K562 (cell line): ENCODE results near the gene MIP. TPM values are rescaled to one million over a fixed set of nuclear protein-coding genes. Genes with fewer than 3 reads are reported as not detected.

ENCODE experiments used
- COPS2 ChIP-seq: fragments of 450-650 bp; conservative IDR thresholded peaks from 2 replicates; pipeline ENCODE4 v1.6.1; 2016; ENCODE audit warnings: mild to moderate bottlenecking, moderate library complexity
- CREM ChIP-seq: IDR thresholded peaks from 2 replicates; pipeline ENCODE4 v1.6.1; 2014; ENCODE audit warnings: antibody characterized with exemption, low read depth
- ETV5 ChIP-seq: sonication (generic); formaldehyde crosslinking; IDR thresholded peaks from 2 replicates; pipeline ENCODE4 v1.4.0; 2020; ENCODE audit warnings: low read depth, mild to moderate bottlenecking, missing genetic modification reagents
- FOXP1 ChIP-seq: sonication (generic); formaldehyde crosslinking; IDR thresholded peaks from 2 replicates; pipeline ENCODE4 v1.8.0; 2022; ENCODE audit warnings: mild to moderate bottlenecking, missing genetic modification reagents
- KDM5B ChIP-seq: fragments of 200-600 bp; sonication (generic); IDR thresholded peaks from 2 replicates; pipeline ENCODE4 v1.6.1; 2012; ENCODE audit warnings: low read depth, mild to moderate bottlenecking, moderate library complexity, low read length, control low read depth, inconsistent platforms; ENCODE audit not compliant: insufficient replicate concordance
- NFYB ChIP-seq: IDR thresholded peaks from 2 replicates; pipeline ENCODE4 v1.6.1; 2011; ENCODE audit warnings: mild to moderate bottlenecking, moderate library complexity; ENCODE audit not compliant: insufficient read length; ENCODE audit errors: extremely low read depth
- PTBP1 ChIP-seq: fragments of 200-400 bp; formaldehyde crosslinking; IDR thresholded peaks from 2 replicates; pipeline ENCODE4 v1.6.1; 2017; ENCODE audit warnings: low read depth, low read length
- ZNF282 ChIP-seq: sonication (generic); formaldehyde crosslinking; IDR thresholded peaks from 2 replicates; pipeline ENCODE4 v1.8.1; 2023; ENCODE audit warnings: missing genetic modification reagents
- polyA plus RNA-seq, 8 experiments: library from polyadenylated mRNA; depleted of rRNA in 4 of 8; stranded (reverse) in 5 of 8; unstranded in 3 of 8; fragments of >200 nt; fragmentation: Nextera tagmentation in 2 of 8; fragmentation: Illumina TruSeq in 1 of 8; extraction: Ambion mirVana in 2 of 8; extraction: Trizol in 1 of 8; gene quantifications; 2 replicates each; pipeline versions ENCODE4 v1.2.1 to v1.2.3, GENCODE V29; 2011 to 2014; ENCODE audit warnings: inconsistent platforms in 1 of 8, missing spikeins in 1 of 8
- total RNA-seq, 7 experiments: library from RNA; depleted of rRNA in 6 of 7; stranded (reverse); fragments of >200 nt in 6 of 7; fragmentation: Illumina TruSeq in 2 of 7; extraction: Trizol in 2 of 7; gene quantifications; 2 replicates each; pipeline versions ENCODE4 v1.2.1 to v1.2.3, GENCODE V29; 2011 to 2021; ENCODE audit warnings: low replicate concordance in 1 of 7
- TF ChIP-seq, protein P1 (sequence below), 2 experiments: fragments of 450-650 bp; formaldehyde crosslinking in 1 of 2; IDR thresholded peaks; 2 replicates each; pipeline versions ENCODE4 v1.4.0 to v1.6.1; 2014 to 2020; ENCODE audit warnings: mild to moderate bottlenecking in 2 of 2, borderline replicate concordance in 1 of 2, low read depth in 1 of 2
- TF ChIP-seq, protein P2 (sequence below): fragments of 250-450 bp; sonication (Bioruptor Pico); IDR thresholded peaks from 2 replicates; pipeline ENCODE4 v1.5.0; 2021
- TF ChIP-seq, protein P3 (sequence below): fragments of 450-650 bp; formaldehyde crosslinking; IDR thresholded peaks from 2 replicates; pipeline ENCODE4 v1.4.0; 2022; ENCODE audit warnings: missing genetic modification characterization
- TF ChIP-seq, protein P4 (sequence below): fragments of 450-650 bp; formaldehyde crosslinking; IDR thresholded peaks from 2 replicates; pipeline ENCODE4 v1.4.0; 2020; ENCODE audit warnings: mild to moderate bottlenecking, moderate library complexity
- TF ChIP-seq, protein P5 (sequence below): sonication (generic); formaldehyde crosslinking; IDR thresholded peaks from 2 replicates; pipeline ENCODE4 v1.8.1; 2022; ENCODE audit warnings: missing genetic modification reagents

Gene MIP
- total and polyA plus RNA-seq, 9 of the 15 experiments (the other 6 are each of a cell fraction or from before 2014, with no cell fraction given): 0.09 to 0.36 (median 0.19) TPM; not detected in 5

DNA sequence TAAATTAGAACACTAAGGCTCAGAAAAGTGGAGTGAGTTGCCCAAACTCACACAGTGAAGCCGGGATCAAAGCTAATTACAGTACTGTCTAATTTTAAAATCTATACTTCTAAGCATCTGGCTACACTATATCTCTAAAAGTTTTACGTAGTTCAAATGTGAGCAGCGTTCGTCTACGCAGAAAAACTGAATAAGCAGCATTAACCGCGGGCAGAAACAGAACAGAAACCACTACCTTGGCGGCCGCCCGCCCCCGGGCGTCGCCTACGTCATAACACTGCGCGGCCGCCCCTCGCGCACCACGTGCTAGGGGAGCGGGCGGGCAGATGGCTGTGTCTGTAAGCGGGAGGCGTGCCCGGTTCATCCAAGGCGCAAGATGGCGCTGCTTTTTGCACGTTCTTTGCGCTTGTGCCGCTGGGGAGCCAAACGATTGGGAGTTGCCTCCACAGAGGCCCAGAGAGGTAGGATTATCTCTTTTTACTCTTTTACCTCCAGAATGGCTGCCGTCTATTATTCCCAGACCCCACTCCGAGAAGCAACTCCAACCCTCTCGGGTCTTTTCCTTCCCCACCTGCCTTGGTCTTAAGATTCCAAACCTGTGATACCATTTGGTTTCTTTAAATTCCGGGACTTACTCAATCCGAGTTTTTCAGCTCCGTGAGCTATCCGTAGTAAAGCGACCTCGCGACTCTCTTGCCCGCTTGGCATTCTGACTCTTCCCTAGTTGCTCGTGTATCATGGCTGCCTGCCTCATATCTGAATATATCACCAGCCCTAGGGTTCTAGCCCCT lies 14.0 kb upstream of the MIP start, which contains the start of gene SPRYD4 (continued):
- TF ChIP-seq, protein P1, sequence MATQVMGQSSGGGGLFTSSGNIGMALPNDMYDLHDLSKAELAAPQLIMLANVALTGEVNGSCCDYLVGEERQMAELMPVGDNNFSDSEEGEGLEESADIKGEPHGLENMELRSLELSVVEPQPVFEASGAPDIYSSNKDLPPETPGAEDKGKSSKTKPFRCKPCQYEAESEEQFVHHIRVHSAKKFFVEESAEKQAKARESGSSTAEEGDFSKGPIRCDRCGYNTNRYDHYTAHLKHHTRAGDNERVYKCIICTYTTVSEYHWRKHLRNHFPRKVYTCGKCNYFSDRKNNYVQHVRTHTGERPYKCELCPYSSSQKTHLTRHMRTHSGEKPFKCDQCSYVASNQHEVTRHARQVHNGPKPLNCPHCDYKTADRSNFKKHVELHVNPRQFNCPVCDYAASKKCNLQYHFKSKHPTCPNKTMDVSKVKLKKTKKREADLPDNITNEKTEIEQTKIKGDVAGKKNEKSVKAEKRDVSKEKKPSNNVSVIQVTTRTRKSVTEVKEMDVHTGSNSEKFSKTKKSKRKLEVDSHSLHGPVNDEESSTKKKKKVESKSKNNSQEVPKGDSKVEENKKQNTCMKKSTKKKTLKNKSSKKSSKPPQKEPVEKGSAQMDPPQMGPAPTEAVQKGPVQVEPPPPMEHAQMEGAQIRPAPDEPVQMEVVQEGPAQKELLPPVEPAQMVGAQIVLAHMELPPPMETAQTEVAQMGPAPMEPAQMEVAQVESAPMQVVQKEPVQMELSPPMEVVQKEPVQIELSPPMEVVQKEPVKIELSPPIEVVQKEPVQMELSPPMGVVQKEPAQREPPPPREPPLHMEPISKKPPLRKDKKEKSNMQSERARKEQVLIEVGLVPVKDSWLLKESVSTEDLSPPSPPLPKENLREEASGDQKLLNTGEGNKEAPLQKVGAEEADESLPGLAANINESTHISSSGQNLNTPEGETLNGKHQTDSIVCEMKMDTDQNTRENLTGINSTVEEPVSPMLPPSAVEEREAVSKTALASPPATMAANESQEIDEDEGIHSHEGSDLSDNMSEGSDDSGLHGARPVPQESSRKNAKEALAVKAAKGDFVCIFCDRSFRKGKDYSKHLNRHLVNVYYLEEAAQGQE (IDR thresholded peaks at IDR 0.05; ENCODE audit: borderline replicate concordance): peak; percentile 60
- TF ChIP-seq, protein P1 (CRISPR knock-in tag; IDR thresholded peaks at IDR 0.05; ENCODE audit: low read depth): no peak
- TF ChIP-seq ETV5 (CRISPR knock-in tag): peak; percentile 75
- TF ChIP-seq CREM: peak; percentile 99
- TF ChIP-seq COPS2: no peak
- TF ChIP-seq, protein P2, sequence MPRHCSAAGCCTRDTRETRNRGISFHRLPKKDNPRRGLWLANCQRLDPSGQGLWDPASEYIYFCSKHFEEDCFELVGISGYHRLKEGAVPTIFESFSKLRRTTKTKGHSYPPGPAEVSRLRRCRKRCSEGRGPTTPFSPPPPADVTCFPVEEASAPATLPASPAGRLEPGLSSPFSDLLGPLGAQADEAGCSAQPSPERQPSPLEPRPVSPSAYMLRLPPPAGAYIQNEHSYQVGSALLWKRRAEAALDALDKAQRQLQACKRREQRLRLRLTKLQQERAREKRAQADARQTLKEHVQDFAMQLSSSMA (CRISPR knock-in tag): no peak
- TF ChIP-seq, protein P3, sequence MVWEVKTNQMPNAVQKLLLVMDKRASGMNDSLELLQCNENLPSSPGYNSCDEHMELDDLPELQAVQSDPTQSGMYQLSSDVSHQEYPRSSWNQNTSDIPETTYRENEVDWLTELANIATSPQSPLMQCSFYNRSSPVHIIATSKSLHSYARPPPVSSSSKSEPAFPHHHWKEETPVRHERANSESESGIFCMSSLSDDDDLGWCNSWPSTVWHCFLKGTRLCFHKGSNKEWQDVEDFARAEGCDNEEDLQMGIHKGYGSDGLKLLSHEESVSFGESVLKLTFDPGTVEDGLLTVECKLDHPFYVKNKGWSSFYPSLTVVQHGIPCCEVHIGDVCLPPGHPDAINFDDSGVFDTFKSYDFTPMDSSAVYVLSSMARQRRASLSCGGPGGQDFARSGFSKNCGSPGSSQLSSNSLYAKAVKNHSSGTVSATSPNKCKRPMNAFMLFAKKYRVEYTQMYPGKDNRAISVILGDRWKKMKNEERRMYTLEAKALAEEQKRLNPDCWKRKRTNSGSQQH (CRISPR knock-in tag): no peak
- TF ChIP-seq FOXP1 (CRISPR knock-in tag): peak; percentile 59; the same call in 1 of the 2 replicates
- TF ChIP-seq ZNF282 (CRISPR knock-in tag): no peak
- TF ChIP-seq, protein P4, sequence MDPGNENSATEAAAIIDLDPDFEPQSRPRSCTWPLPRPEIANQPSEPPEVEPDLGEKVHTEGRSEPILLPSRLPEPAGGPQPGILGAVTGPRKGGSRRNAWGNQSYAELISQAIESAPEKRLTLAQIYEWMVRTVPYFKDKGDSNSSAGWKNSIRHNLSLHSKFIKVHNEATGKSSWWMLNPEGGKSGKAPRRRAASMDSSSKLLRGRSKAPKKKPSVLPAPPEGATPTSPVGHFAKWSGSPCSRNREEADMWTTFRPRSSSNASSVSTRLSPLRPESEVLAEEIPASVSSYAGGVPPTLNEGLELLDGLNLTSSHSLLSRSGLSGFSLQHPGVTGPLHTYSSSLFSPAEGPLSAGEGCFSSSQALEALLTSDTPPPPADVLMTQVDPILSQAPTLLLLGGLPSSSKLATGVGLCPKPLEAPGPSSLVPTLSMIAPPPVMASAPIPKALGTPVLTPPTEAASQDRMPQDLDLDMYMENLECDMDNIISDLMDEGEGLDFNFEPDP (CRISPR knock-in tag): no peak
- no peak for TF ChIP-seq NFYB
- TF ChIP-seq KDM5B: peak; percentile 94
- TF ChIP-seq, protein P5, sequence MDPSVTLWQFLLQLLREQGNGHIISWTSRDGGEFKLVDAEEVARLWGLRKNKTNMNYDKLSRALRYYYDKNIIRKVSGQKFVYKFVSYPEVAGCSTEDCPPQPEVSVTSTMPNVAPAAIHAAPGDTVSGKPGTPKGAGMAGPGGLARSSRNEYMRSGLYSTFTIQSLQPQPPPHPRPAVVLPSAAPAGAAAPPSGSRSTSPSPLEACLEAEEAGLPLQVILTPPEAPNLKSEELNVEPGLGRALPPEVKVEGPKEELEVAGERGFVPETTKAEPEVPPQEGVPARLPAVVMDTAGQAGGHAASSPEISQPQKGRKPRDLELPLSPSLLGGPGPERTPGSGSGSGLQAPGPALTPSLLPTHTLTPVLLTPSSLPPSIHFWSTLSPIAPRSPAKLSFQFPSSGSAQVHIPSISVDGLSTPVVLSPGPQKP (CRISPR knock-in tag): no peak
- TF ChIP-seq PTBP1: no peak
